GM19455 (cell line): Measurements from ENCODE around the gene FYCO1.

Experiments used
- ATAC-seq: cut with Tn5 transposase; IDR thresholded peaks from one replicate; pipeline ENCODE4 v1.9.1; 2021; ENCODE audit not compliant: unreplicated experiment

The FYCO1 gene

GRCh38 chr3:45984331-45985312 lies 11.0 kb downstream of the FYCO1 start:
- no peak for ATAC-seq

- ATAC-seq: no peak
Observed at GRCh38 chr3:45983770-45984169, 11.9 kb downstream of the FYCO1 start.

GRCh38 chr3:45981346-45982074 lies 14.1 kb downstream of the FYCO1 start:
- ATAC-seq: no peak

GRCh38 chr3:45980819-45981218 lies 14.8 kb downstream of the FYCO1 start:
- ATAC-seq: no peak

- ATAC-seq: no peak
Observed at GRCh38 chr3:45980229-45980813, 15.3 kb downstream of the FYCO1 start.

GRCh38 chr3:45979378-45979777 lies 16.2 kb downstream of the FYCO1 start:
- no peak for ATAC-seq

- ATAC-seq: no peak
Observed at GRCh38 chr3:45978006-45978761, 17.4 kb downstream of the FYCO1 start.

- no peak for ATAC-seq
Observed at GRCh38 chr3:45976191-45977091, 19.2 kb downstream of the FYCO1 start.

- ATAC-seq: no peak
Observed at GRCh38 chr3:45975686-45976085, 19.9 kb downstream of the FYCO1 start.

GRCh38 chr3:45974686-45975085 lies 20.9 kb downstream of the FYCO1 start:
- ATAC-seq: no peak

- no peak for ATAC-seq
Observed at GRCh38 chr3:45972534-45973402, 22.9 kb downstream of the FYCO1 start.

GRCh38 chr3:45969953-45970352 lies 25.7 kb downstream of the FYCO1 start:
- ATAC-seq: no peak

GRCh38 chr3:45969116-45969515 lies 26.5 kb downstream of the FYCO1 start:
- no peak for ATAC-seq

GRCh38 chr3:45968706-45969105 lies 26.9 kb downstream of the FYCO1 start:
- ATAC-seq: no peak

GRCh38 chr3:45968149-45968548 lies 27.5 kb downstream of the FYCO1 start:
- no peak for ATAC-seq

GRCh38 chr3:45967724-45968123 lies 27.9 kb downstream of the FYCO1 start:
- no peak for ATAC-seq

GRCh38 chr3:45966950-45967640 lies 28.5 kb downstream of the FYCO1 start:
- no peak for ATAC-seq

- no peak for ATAC-seq
Observed at GRCh38 chr3:45966371-45966791, 29.2 kb downstream of the FYCO1 start.
